ENCODE data around the gene OR8S1.
"Not testable (repeated sequence)": the region's sequence is repeated elsewhere in the genome, so short reads cannot be mapped to it uniquely, and the experiment has no call there.

OR8S1 gene, protein sequence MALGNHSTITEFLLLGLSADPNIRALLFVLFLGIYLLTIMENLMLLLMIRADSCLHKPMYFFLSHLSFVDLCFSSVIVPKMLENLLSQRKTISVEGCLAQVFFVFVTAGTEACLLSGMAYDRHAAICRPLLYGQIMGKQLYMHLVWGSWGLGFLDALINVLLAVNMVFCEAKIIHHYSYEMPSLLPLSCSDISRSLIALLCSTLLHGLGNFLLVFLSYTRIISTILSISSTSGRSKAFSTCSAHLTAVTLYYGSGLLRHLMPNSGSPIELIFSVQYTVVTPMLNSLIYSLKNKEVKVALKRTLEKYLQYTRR

DNA sequence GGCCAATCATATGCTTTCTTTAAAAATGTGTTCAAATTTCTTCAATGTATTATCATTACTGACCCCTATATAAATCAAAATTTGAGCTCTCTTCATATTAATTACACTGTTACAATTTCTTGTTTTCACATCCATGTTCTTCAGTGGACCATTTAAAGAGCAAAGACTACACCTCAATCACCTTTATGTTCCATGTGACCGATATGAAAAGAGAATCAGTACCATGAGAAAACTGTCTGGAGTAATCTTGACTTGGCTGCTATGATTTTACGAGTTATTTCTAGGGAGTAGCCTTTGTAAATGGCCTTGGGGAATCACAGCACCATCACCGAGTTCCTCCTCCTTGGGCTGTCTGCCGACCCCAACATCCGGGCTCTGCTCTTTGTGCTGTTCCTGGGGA lies at the start of gene OR8S1:
OR8S1 (plus strand) TSS at position 301 of the 400 bp plus-strand sequence; CDS start at position 301, 0 bp downstream.
- no peak for DNase-seq (ENCODE audit: low read depth)

DNA sequence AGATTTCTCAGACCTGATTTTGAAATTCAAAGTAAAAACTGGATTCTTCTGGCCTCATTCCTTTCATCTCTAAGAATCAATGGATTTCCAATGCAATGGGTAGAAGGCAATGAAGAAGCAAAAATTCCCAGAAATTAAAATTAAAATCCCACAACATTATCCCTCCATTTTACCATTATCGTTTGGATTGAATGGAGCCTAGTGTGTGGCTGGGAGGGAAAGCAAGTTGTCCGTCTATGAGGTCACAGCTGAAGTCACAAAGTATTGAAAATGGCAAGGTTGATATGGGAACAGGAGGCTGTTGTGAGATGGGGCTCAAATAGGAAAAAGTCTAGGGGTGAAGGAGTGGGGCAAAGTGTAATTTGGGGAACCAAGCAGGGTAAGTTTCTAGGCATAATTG lies 43.2 kb upstream of the OR8S1 start, which contains the start of gene C12orf54:
C12orf54 (plus strand) TSS at position 301 of the 400 bp plus-strand sequence. CDS start 799 bp downstream, outside the sequence.
- no peak for DNase-seq (ENCODE audit: low read depth)

DNA sequence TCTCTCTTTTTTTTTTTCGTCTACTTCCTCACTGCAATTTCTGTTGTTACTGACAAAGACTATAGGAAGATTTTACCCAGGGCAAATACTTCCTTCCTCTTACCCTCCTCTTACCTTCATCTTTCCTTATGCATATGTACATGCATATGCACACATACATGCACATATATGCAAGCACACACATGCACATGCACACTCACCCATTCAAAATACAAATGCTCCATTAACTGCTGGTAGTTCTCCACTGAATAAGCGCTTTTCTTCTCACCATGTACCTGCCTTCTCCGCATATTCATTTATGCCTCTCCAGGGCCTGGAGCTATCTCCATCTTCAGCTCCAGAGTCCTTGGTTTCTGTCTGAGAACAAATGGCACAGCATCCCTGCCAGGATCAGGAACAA lies 42.5 kb upstream of the OR8S1 start:
- no peak for DNase-seq (ENCODE audit: low read depth)

DNA sequence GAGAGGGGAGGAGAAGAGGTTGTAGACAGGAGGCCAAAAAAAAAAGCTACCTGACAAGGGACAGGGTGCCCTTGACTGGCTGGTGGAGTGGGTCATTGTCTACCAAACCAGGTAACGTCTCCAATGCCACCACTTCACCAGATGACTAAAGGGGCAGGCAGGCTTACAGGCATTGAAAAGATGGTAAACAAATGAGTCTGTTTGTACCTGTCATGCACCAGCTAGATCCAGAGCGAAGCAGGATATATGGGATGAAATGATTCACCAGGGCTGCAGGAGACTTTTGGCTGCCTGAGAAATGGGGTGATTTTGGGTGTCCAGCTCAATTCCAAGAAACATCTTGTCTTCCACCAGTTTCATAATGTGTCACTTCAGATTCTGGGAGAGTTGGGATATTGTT lies 39.2 kb upstream of the OR8S1 start:
- no peak for DNase-seq (ENCODE audit: low read depth)

DNA sequence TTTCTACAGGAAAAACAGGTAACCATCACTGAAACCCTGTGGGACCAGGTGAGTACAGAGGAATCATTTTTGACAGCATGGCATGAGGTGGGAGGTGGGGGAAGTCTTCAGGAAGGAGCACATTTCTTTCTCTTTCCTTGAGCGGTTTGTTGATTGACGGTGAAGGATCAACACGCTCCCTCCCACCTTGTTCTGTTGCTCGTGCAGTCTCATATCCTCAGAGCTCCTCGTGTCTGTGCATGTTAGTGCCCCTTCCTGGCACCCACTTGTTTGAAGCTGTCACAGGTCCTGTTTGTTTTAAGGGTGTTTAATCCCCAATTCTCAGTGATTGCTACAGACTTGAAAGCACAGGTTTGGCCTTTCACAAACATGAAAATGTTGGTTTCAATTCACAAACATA lies 38.8 kb upstream of the OR8S1 start:
- no peak for DNase-seq (ENCODE audit: low read depth)

DNA sequence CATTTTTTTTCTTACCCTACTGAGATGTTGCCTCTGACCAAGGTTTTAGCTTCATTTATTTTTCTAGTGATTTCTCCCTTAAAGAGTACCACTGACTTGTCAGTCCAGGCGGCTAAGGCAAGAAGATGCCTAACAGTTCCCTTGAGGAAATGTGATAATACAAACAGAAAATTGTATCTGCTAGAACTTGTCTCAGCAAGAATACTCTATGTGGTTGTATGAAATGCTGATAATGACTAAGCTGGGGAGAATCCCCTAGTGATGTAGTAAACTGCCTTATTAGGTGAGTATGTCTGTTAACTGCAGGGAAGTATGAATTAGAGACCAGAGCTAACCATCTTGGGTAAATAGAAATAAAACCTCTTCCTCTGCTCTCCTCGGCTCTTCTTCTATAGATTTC lies 36.4 kb upstream of the OR8S1 start:
- DNase-seq (ENCODE audit: low read depth) = no peak

DNA sequence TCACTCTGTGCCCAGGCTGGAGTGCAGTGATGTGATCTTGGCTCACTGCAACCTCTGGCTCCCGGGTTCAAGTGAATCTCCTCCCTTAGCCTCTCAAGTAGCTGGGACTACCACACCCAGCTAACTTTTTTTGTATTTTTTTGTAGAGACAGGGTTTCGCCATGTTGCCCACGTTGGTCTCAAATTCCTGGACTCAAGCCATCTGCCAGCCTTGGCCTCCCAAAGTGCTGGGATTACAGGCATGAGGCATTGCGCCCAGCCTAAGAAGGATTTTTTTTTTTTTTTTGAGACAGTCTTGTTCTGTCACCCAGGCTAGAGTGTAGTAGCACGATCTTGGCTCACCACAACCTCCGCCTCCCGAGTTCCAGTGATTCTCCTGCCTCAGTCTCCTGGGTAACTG lies 36.0 kb upstream of the OR8S1 start:
- DNase-seq (ENCODE audit: low read depth) = not testable (repeated sequence)

DNA sequence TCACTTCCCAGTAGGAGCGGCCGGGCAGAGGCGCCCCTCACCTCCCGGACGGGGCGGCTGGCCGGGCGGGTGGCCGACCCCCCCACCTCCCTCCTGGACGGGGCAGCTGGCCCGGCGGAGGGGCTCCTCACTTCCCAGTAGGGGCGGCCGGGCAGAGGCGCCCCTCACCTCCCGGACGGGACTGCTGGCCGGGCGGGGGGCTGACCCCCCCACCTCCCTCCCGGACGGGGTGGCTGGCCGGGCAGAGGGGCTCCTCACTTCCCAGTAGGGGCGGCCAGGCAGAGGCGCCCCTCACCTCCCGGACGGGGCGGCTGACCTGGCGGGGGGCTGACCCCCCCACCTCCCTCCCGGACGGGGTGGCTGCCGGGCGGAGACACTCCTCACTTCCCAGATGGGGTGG lies 25.2 kb upstream of the OR8S1 start:
- not testable (repeated sequence) for DNase-seq (ENCODE audit: low read depth)

DNA sequence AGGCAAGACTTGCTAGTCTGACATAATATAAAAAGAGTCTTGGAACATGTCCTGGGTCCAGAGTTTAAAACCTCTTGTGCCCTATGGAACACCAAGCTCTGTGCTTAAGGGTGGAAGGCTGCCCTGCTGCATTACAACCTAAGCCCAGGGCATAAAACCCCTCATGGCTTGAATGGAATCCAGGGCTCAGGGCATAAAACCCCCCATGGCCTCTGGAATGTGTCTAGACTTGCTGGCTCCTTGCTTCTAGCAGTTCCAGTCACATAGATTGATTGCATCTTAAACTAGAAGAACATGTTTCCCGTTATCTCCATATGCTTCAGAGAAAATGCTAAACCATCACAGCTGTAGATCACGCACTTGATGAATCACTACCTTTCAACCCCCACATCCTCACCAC lies 18.6 kb upstream of the OR8S1 start:
- not testable (repeated sequence) for DNase-seq (ENCODE audit: low read depth)

DNA sequence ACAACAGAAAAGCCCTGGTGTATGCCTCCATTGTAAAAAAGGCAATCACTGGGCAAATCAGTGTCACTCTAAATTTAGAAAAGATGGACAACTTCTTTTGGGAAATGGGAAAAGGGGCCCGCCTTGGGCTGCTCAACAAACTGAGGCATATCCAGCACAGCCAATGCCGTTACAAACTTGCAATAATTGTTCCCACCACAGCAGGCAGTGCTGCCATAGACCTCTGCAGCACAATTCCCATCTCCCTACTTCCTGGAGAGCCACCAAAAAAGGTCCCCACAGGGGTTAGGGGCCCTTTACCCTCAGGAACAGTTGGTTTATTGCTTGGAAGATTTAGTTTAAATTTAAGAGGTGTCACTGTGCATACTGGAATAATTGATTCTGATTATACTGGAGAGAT lies 16.4 kb upstream of the OR8S1 start:
- no peak for DNase-seq (ENCODE audit: low read depth)

DNA sequence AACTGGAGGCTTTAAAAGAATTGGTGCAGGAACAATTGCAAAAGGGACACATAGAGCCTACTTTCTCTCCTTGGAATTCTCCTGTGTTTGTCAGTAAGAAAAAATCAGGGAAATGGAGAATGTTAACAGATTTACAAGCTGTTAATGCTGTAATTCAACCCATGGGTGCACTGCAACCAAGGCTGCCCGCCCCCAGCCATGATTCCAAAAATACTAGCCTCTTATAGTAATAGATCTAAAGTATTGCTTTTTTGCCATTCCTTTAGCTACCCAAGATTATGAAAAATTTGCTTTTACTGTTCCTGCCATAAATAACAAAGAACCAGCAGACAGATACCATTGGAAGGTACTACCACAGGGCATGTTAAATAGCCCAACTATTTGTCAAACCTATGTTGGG lies 15.3 kb upstream of the OR8S1 start:
- DNase-seq (ENCODE audit: low read depth) = no peak

DNA sequence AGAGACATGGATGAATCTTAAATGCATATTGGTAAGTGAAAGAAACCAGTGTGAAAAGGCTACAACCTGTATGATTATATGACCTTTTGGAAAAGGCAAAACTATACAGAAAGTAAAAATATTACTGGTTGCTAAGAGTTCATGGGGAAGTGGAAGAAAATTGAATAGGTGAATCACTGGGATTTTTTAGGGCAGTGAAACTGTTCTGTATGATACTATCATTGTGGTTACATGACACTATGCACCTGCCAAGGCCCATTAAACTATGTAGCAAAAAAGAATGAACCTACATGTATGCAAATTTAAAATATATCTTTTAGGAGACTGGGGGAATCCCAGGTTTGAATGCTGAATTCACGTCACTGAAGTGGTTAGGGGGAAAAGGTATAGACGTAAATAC lies 12.6 kb upstream of the OR8S1 start:
- DNase-seq (ENCODE audit: low read depth) = no peak

DNA sequence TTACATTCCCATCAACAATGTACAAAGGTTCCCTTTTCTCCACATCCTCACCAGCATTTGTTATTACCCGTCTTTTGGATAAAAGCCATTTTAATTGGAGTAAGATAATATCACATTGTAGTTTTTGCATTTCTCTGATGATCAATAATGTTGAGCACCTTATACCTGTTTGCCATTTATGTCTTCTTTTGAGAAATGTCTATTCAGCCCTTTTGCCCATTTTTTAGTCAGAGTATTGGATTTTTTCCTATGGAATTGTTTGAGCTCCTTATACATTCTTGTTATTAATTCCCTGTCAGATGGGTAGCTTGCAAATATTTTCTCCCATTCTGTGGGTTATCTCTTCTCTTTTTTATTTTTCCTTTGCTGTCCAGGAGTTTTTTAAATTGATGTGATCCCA lies 10.7 kb upstream of the OR8S1 start:
- no peak for DNase-seq (ENCODE audit: low read depth)

DNA sequence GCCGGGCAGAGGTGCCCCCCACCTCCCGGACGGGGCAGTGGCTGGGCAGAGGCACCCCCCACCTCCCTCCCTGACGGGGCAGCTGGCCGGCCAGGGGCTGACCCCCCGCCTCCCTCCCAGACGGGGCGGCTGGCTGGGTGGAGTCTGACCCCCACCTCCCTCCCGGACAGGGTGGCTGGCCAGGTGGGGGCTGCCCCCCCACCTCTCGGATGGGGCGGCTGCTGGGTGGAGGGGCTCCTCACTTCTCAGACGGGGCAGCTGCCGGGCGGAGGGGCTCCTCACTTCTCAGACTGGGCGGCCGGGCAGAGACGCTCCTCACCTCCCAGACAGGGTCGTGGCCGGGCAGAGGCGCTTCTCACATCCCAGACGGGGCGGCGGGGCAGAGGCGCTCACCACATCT lies 5.1 kb upstream of the OR8S1 start:
- DNase-seq (ENCODE audit: low read depth) = not testable (repeated sequence)

DNA sequence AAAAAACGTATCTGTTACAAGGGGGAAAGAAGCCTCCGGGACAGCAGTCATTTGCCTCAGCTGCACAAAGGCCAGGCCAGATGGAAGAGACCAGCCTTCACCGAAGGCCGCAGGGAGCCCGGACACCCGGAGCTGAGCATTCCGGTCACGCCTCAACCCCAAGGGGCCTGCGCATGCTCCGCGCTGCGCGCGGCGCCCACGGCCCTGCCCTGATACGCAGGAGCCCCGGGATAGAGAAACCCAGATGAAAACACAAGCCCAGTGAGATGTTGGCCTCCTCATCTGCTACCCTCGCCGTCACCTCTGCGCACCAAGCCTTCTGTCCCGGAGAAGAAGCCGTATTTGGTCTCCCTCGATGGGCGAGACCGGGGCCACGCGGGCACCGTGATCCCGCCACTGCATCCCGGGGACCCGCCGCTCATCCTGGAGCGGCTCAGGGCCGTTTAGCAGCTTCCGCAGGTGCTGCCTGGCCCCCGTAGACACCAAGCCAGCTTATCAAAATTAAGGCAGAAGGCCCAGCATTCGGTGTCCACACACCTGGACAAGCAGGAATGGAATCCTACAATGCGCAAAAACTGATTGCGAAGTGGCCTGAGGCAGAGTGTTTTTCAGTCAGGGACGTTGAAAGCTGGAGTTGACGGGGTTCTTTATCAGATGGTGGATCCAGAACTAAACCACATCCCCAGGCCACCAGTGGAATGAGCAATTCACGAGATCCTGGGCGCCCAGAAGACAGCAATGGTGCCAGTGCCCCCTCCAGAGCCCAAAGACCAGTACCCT lies 2.6 kb downstream of the OR8S1 start:
- DNase-seq (ENCODE audit: low read depth) = no peak

DNA sequence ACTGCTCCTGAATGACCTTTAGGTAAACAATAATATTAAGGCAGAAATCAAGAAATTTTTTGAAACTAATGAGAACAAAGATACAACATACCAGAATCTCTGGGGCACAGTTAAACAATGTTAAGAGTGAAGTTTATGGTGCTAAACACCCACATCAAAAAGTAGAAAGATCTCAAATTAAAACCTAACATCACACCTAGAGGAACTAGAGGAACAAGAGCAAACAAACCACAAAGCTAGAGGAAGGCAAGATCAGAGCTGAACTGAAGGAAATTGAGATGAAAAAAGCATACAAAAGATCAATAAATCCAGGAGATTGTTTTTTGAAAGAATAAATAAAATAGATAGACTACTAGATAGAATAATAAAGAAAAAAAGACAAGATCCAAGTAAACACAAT lies 7.2 kb downstream of the OR8S1 start:
- DNase-seq (ENCODE audit: low read depth) = no peak

DNA sequence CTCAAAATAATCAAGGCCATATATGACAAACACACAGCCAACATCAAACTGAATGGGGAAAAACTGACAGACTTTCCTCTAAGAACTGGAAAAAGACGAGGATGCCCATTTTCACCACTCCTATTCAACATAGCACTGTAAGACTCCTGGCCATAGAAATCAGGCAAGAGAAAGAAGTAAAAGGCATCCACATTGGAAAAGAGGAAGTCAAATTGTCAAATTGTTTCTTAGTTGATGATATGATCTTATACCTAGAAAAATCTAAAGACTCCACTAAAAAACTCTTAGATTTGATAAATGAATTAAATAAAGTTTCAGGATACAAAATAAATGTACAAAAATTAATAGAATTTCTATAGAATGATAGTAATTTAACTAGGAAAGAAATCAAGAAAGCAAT lies 11.2 kb downstream of the OR8S1 start:
- no peak for DNase-seq (ENCODE audit: low read depth)

DNA sequence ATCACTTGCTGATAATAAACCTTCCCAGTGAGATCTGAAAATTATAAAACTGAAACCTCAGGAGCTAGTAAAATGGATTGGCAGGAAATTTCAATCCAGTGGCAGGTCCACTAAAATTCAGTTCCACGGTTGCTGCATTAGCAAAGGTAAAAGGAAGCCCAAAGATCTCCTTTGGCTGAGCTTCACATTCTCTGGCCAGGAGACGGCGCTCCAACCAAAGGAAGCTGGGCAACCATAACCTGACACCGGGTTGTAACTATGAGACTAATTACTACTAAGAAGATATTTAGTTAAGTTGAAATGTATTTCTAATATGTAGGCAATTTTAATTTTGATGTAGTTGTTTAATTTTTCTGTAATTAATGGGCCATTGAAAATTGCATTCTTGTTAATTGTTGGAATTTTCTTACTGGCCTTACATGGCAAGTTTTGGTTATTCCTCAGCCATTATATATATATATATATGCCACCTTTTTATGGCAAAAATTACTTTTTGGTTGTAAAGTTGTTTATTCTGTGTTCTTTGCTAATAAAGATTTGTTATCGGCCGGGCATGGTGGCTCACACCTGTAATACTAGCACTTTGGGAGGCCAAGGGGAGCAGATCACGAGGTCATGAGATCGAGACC lies 17.0 kb downstream of the OR8S1 start:
- peak; percentile 10 for DNase-seq (ENCODE audit: low read depth)

DNA sequence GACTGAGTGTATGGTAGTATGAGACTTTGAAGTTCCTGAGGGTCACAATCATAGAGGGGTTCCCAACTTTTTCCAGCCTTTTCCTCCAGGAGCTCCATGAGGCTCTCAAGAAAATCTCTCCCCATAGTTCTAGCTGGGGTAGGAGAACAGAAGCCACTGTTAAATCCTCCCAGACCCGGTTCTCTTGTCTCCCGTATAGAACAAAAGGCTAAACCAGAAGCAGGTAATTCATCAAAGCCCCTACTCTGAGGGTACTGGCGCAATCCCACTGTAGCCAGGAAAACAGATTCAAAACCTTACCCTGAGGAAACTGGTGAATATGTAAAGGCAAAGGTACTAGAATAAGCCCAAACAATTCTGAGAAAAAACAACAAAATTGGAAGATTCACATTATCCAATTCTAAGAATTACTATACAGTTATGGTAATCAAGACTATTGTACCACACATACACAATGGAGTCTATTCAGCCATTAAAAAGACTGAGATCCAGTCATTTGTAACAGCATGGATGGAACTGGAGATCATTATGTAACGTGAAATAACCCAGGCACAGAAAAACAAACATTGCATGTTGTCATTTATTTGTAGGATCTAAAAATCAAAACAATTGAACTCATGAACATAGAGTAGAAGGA lies 20.5 kb downstream of the OR8S1 start:
- DNase-seq (ENCODE audit: low read depth) = no peak

DNA sequence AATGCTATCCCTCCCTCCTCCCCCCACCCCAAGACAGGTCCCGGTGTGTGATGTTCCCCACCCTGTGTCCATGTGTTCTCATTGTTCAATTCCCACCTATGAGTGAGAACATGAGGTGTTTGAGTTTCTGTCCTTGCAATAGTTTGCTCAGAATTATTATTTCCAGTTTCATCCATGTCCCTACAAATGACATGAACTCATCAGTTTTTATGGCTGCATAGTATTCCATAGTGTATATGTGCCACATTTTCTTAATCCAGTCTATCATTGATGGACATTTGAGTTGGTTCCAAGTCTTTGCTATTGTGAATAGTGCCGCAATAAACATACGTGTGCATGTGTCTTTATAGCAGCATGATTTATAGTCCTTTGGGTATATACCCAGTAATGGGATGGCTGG lies 21.6 kb downstream of the OR8S1 start:
- not testable (repeated sequence) for DNase-seq (ENCODE audit: low read depth)

DNA sequence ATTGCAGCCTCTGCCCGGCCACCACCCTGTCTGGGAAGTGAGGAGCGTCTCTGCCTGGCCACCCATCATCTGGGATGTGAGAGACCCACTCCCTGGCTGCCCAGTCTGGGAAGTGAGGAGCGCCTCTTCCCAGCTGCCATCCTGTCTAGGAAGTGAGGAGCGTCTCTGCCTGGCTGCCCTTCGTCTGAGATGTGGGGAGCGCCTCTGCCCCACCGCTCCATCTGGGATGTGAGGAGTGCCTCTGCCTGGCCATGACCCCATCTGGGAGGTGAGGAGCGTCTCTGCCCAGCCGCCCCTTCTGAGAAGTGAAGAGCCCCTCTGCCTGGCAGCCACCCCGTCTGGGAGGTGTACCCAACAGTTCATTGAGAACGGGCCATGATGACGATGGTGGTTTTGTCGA lies 26.2 kb downstream of the OR8S1 start:
- not testable (repeated sequence) for DNase-seq (ENCODE audit: low read depth)

DNA sequence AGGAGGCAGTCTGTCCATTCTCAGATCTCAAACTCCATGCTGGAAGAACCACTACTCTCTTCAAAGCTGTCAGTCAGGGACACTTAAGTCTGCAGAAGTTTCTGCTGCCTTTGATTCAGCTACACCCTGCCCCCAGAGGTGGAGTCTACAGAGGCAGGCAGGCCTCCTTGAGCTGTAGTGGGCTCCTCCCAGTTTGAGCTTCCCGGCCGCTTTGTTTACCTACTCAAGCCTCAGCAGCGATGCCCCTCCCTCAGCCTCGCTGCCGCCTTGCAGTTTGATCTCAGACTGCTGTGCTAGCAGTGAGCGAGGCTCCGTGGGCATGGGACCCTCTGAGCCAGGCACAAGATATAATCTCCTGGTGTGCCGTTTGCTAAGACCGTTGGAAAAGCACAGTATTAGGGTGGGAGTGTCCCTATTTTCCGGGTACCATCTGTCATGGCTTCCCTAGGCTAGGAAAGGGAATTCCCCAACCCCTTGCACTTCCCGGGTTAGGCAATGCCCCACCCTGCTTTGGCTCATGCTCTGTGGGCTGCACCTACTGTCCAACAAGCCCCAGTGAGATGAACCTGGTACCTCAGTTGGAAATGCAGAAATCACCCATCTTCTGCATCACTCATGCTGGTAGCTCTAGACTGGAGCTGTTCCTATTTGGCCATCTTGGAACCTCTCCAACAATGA lies 28.4 kb downstream of the OR8S1 start:
- DNase-seq (ENCODE audit: low read depth) = not testable (repeated sequence)

Data from stimulated activated CD8-positive, alpha-beta memory T cell treated with anti-CD3 and anti-CD28 coated beads, Interleukin-7, amount 100 ng/mL, for 24 hours (primary cell).